Activated CD4-positive, alpha-beta memory T cell treated with anti-CD3 and anti-CD28 coated beads, Interleukin-2, amount 10 ng/mL, durations not matched to agents 7 days and 5 days (primary cell): ENCODE results near the gene SPTBN4. TPM values are rescaled to one million over a fixed set of nuclear protein-coding genes. Genes with fewer than 3 reads are reported as not detected.
"Not testable (repeated sequence)": the region's sequence is repeated elsewhere in the genome, so short reads cannot be mapped to it uniquely, and the experiment has no call there.

Experiments
- CTCF ChIA-PET: fragments of 350-600 bp; sonication (Branson Sonifier 250); formaldehyde crosslinking; loops from one replicate; lab custom pipeline; 2021; ENCODE audit warnings: antibody characterized with exemption, inconsistent platforms; lab: Charles Lee
- POLR2A ChIA-PET: fragments of 350-600 bp; sonication (Branson Sonifier 250); formaldehyde crosslinking; loops from one replicate; lab custom pipeline; 2021; ENCODE audit warnings: antibody characterized with exemption; lab: Charles Lee
- DNase-seq: peaks from one replicate; pipeline ENCODE4 v3.0.0-alpha.2; 2020
- H3K27ac Mint-ChIP-seq: one replicate; pipeline ENCODE4 v1.8.0; 2021; ENCODE audit warnings: mild to moderate bottlenecking, mixed read lengths
- H3K27me3 Mint-ChIP-seq: one replicate; pipeline ENCODE4 v1.8.0; 2021; ENCODE audit warnings: mixed read lengths
- H3K36me3 Mint-ChIP-seq: one replicate; pipeline ENCODE4 v1.8.0; 2021; ENCODE audit warnings: low read depth, mixed read lengths
- H3K4me1 Mint-ChIP-seq: one replicate; pipeline ENCODE4 v1.8.0; 2021; ENCODE audit warnings: mixed read lengths
- H3K4me3 Mint-ChIP-seq: one replicate; pipeline ENCODE4 v1.8.0; 2021; ENCODE audit warnings: mild to moderate bottlenecking, mixed read lengths
- H3K9me3 Mint-ChIP-seq: one replicate; pipeline ENCODE4 v1.8.0; 2021; ENCODE audit warnings: mixed read lengths
- total RNA-seq, 2 experiments: library from RNA; stranded (reverse); gene quantifications; one replicate each; pipeline ENCODE4 v1.2.3, GENCODE V29; 2021

SPTBN4 gene
- total RNA-seq, 2 experiments from 2014 or later: 0.60 to 1.3 TPM

DNA sequence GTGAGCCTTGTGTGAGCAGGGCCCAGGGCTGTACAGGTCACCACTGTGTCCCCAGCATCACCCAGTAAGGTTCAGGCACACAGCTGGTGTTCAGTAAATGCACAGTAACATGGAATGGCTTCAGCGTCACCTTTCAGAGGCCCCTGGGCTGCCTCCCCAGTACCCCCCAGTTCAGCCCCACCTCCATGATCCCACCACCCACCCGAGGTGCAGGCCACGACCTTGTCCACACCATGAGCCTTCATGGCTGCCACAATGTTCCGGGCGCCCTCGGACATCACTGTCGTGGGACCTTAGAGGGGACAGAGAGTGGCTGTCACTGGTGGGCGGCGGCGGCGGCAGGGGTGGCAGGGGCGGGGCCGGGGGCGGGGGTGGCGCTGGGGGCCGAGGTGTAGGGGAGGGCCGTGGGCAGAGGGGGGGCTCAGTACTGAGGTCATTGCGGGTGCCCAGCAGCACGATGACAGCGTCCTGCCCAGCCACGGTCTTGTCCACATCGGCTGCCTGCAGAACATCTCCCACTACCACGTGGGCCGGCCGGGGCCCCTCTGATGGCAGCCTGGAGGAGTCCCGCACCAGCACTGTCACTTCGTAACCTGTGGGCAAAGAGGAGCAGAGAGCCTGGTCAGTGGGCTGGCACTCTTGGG is 8.7 kb upstream of the SPTBN4 start:
- ChIA-PET POLR2A (no interaction called here), CTCF (no interaction called here)
- Mint-ChIP-seq H3K27me3 (no peaks in the 10 kb centered on the region), H3K36me3 (no peaks in the 10 kb centered on the region), H3K27ac (no peak overlapping the region), H3K9me3 (no peaks in the 10 kb centered on the region), H3K4me3 (no peak overlapping the region), H3K4me1 (peaks cover 5% of the 10 kb centered on the region)
- DNase-seq: no peak

DNA sequence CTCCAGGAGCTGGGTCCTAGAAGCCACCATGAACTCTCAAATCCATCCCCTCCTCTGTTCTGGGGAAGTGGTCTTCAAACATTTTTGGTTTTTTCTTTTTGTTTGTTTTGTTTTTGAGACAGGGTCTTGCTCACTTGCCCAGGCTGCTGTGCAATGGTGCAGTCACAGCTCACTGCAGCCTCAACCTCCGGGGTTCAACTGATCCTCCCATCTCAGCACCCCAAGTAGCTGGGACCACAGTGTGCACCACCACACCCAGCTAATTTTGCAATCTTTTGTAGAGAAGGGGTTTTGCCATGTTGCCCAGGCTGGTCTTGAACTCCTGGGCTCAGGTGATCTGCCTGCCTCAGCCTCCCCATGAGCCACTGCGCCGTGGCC is 8.2 kb upstream of the SPTBN4 start:
- H3K9me3 Mint-ChIP-seq: no peaks in the 10 kb centered on the region
- no peaks in the 10 kb centered on the region for H3K36me3 Mint-ChIP-seq
- ChIA-PET CTCF (no interaction called here), POLR2A (no interaction called here)
- no peak for DNase-seq
- no peak overlapping the region for H3K27ac Mint-ChIP-seq
- H3K27me3 Mint-ChIP-seq: no peaks in the 10 kb centered on the region
- no peak overlapping the region for H3K4me3 Mint-ChIP-seq
- peaks cover 8% of the 10 kb centered on the region for H3K4me1 Mint-ChIP-seq

DNA sequence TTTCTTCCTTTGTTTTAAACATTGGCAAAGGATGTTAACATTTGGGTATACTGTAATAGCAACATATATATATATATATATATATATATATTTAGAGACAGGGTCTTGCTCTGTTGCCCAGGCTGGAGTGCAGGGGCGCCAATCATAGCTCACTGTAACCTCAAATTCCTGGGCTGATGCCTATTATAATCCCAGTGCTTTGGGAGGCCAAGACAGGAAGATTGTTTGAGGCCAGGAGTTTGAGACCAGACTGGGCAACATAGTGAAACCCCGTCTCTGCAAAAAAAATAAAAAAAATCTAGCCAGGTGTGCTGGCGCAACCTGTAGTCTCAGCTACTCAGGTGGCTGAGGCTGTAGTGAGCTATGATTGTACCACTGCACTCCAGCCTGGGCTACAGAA is 6.6 kb upstream of the SPTBN4 start:
- POLR2A ChIA-PET: no interaction called here
- no peak overlapping the region for H3K27ac Mint-ChIP-seq
- H3K9me3 Mint-ChIP-seq: no peaks in the 10 kb centered on the region
- H3K4me1 Mint-ChIP-seq: peaks cover 18% of the 10 kb centered on the region
- no peak for DNase-seq
- no peak overlapping the region for H3K4me3 Mint-ChIP-seq
- CTCF ChIA-PET: no interaction called here
- H3K36me3 Mint-ChIP-seq: no peaks in the 10 kb centered on the region
- H3K27me3 Mint-ChIP-seq: no peaks in the 10 kb centered on the region

DNA sequence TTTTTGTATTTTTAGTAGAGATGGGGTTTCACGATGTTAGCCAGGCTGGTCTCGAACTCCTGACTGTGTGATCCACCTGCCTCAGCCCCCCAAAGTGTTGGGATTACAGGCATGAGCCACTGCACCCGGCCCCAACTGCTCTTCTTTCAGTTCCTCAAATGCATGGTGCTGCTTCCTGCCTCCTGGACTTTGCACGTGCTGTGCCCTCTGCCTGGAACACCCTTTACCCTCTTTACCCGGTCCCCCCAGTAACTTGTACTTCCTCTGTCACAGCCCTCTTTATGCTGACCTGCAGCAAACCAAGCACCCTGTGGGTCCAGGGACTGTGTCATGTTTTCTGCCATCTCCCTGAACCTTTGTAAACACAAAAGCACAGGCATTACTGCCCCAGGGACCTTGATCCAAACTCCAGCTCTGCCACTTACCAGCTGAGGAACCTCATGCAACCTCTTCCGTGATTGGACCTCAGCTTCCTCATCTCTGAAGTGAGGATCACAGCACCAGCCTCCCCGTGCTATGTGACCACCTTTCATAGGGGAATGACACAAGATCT is 5.1 kb upstream of the SPTBN4 start:
- H3K27me3 Mint-ChIP-seq: peaks cover 7% of the 10 kb centered on the region
- no peak overlapping the region for H3K27ac Mint-ChIP-seq
- H3K9me3 Mint-ChIP-seq: no peaks in the 10 kb centered on the region
- POLR2A ChIA-PET: interaction anchor here (1.1 kb wide), 1 partner anchor 36 kb away, joined by 3 read pairs; no protein-coding TSS in a partner anchor
- CTCF ChIA-PET: interaction anchor here (1.3 kb wide), 1 partner anchor 41 kb away, joined by 5 read pairs; no protein-coding TSS in a partner anchor
- no peak overlapping the region for H3K4me3 Mint-ChIP-seq
- DNase-seq: no peak
- H3K36me3 Mint-ChIP-seq: peaks cover 6% of the 10 kb centered on the region
- peaks cover 32% of the 10 kb centered on the region for H3K4me1 Mint-ChIP-seq

DNA sequence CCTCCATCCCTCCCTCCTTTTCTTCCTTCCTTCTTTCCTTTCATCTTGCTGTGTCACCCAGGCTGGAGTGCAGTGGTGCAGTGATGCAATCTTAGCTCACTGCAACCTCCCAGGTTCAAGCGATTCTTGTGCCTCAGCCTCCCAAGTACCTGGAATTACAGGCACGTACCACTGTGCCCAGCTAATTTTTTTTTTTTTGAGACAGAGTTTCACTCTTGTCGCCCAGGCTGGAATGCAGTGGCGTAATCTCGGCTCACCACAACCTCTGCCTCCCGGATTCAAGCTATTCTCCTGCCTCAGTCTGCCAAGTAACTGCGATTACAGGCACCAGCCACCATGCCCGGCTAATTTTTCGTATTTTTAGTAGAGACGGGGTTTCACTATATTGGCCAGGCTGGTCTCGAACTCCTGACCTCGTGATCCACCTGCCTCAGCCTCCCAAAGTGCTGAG is 3.2 kb upstream of the SPTBN4 start:
- Mint-ChIP-seq H3K4me1 (peaks cover 36% of the 10 kb centered on the region), H3K27me3 (peaks cover 19% of the 10 kb centered on the region)
- not testable (repeated sequence) for H3K27ac Mint-ChIP-seq, H3K4me3 Mint-ChIP-seq, H3K36me3 Mint-ChIP-seq, H3K9me3 Mint-ChIP-seq, DNase-seq
- POLR2A ChIA-PET: interaction anchor here (1.1 to 3.3 kb wide), 5 partner anchors 20 to 140 kb away, joined by 3 to 26 read pairs (median 4); partner anchors contain the start of gene SERTAD3
- CTCF ChIA-PET: interaction anchor here (0.6 to 4.0 kb wide), 24 partner anchors 8 to 314 kb away, joined by 3 to 51 read pairs (median 6); partner anchors contain the start of genes C19orf47, SERTAD1 and SERTAD3

DNA sequence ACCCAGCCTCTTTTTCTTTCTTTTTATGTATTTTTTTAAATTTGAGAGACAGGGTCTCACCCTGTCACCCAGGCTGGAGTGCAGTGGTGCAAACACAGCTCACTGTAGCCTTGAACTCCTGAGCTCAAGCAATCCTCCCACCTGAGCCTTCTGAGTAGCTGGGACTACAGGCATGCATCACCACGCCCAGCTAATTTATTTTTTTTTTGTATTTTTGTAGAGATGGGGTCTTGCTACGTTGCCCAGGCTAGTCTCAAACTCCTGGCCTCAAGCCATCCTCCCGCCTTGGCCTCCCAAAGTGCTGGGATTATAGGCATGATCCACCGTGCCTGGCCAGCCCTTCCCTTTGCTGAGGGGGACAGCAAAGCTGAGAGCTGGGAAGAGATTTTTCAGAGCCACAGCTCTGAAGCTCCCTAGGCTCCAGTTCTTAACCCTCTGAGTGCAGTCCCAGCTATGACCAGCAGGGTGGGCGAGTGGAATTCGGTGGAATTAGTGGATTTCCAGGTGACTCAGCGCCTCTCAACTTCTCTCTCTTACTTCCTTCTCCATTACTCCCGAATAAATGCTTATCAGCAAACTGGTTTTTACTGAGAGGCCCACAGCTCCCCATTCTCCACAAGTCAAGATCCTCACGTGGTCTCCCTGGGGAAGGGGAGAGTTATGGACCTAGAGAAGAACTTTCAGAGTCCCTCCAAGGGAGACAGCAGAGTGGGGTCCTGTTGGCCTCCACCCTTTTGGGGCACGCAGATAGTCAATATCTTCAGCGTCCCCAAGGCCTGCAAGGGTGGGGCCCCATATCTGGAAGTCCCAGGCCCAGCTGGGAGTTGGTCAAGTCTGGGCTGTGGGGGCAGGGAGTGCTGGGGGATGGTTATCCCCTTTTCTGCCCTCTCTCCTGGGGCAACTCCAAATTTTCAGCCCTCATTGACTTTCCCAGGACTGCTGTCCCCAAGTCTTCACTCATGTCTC is 2.5 kb upstream of the SPTBN4 start:
- Mint-ChIP-seq H3K9me3 (no peaks in the 10 kb centered on the region), H3K27me3 (peaks cover 23% of the 10 kb centered on the region), H3K36me3 (peaks cover 6% of the 10 kb centered on the region), H3K4me1 (peaks cover 36% of the 10 kb centered on the region), H3K27ac (no peak overlapping the region), H3K4me3 (peak overlapping the region; percentile 87)
- ChIA-PET CTCF (interaction anchor here (0.6 to 4.0 kb wide), 34 partner anchors 8 to 799 kb away, joined by 3 to 51 read pairs (median 5); partner anchors contain the start of genes AKT2, C19orf47, SERTAD1 and SERTAD3), POLR2A (interaction anchor here (0.6 to 3.3 kb wide), 12 partner anchors 18 to 146 kb away, joined by 3 to 26 read pairs (median 5); partner anchors contain the start of genes SERTAD1 and SERTAD3)
- peak; percentile 71 for DNase-seq

DNA sequence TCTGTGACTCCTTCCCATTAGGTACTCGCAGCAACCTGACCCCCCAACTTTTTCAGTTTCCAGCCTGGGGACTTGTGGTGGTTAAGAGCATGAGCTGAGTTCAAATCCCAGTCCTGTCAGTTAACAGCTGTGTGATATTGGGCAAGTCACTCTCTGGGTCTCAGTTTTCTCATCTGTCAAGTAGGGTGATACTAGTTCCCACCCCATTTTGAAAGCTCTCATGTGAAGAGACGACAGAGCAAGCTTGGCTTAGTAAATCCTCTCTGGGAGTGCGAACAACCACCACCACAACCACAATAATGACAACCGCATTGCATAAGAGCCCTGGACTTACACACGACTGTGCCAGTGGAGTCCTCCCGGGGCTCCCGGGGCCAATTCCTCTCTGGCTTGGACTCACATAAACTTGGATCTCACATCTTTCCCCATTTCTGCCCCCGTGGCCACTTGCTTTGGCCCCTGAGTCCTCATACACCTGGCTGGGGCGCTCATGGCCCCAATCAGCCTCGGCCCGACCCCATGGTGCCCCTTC is 1.7 kb upstream of the SPTBN4 start:
- Mint-ChIP-seq H3K36me3 (peaks cover 6% of the 10 kb centered on the region), H3K4me1 (peaks cover 36% of the 10 kb centered on the region), H3K27ac (peak overlapping the region; percentile 70), H3K4me3 (peak overlapping the region; percentile 87), H3K27me3 (peaks cover 23% of the 10 kb centered on the region), H3K9me3 (no peaks in the 10 kb centered on the region)
- DNase-seq: peak; percentile 20
- ChIA-PET CTCF (interaction anchor here (0.8 to 4.0 kb wide), 21 partner anchors 9 to 341 kb away, joined by 3 to 51 read pairs (median 6); partner anchors contain the start of genes AKT2, SERTAD1 and SERTAD3), POLR2A (interaction anchor here (0.6 to 3.3 kb wide), 13 partner anchors 19 to 145 kb away, joined by 3 to 26 read pairs (median 5); partner anchors contain the start of genes SERTAD1 and SERTAD3)

DNA sequence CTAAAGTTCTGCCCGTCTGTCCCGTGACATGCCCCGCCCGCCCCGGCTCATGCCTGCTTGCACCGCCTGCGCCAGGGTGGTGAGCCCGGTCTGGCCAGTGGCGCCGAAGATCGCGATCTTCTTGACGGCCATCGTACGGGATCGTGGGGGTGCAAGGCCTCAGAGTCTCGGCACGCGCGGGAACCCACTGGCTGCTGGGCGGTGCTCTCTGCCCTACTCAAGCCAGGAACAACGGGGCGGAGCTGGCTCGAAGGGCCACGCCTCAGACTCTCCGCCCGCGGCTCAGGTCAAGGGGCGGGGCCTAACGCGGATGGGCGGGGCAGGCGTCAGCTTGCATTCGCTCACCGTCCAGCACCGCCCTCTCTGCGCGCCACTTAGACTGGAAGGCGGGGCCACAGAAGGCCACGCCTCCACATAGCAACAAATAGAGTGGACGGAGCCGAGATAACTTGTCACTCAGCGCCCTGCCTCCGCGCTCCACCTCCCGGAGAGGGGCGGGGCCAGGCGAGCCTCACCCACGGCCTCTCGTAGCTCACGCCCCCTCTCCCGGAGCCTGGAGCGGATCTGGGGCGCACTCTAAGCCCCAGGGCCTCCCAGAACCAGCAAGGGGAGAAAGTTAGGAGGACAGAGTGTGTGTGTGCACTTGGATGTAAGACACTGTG is 1.1 kb upstream of the SPTBN4 start, which contains the start of gene BLVRB:
BLVRB (minus strand) TSS at position 189 of the 662 bp plus-strand sequence; CDS start at position 132, 57 bp downstream.
- peak; percentile 100 for DNase-seq
- no peaks in the 10 kb centered on the region for H3K9me3 Mint-ChIP-seq
- peaks cover 23% of the 10 kb centered on the region for H3K27me3 Mint-ChIP-seq
- H3K4me3 Mint-ChIP-seq: peak within 1 kb of the TSS; percentile 87
- ChIA-PET CTCF (interaction anchor here (0.7 to 4.0 kb wide), 20 partner anchors 10 to 341 kb away, joined by 3 to 51 read pairs (median 7); partner anchors contain the start of genes AKT2, C19orf47, PLD3 and SERTAD1), POLR2A (interaction anchor here (0.9 to 3.3 kb wide), 14 partner anchors 19 to 144 kb away, joined by 3 to 26 read pairs (median 5); partner anchors contain the start of genes C19orf47, PLD3, SERTAD1 and SERTAD3)
- H3K4me1 Mint-ChIP-seq: peaks cover 36% of the 10 kb centered on the region
- H3K36me3 Mint-ChIP-seq: peaks cover 6% of the 10 kb centered on the region
- H3K27ac Mint-ChIP-seq: peak within 1 kb of the TSS; percentile 70

DNA sequence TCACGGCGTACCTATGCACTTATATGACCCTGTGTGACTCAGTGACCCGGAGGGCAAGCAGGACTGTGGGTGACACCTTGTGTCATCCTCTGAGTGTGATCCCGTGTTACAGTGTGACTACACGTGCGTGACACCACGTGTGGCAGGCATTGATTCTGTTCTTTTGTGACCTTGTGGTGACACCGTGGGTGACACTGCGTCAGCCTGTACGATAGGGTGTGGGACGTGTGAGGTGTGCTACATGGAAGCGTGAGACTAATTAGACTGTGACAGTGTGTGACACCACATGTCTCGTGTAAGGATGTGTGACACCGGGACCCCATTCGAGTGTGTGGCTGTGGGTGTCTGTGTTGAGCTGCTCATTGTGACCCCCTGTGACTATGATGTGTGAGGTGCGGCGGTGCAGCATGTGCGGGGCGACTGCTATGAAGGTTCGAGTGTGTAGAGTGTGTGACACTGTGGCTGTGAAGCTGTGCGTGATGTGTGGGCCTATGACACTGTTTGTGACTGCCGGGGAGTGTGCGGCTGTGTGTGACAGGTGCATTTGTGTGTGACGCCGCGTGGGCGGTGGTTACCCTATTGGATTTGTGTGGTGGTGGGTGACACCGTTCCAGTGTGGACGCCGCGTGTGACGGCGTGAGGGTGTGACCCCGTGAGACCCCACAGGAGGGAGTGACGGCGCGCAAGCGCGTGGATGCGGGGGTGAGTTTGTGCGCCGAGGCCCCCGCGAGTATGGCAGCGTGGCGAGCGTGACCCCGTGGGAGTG is 399 bp upstream of the SPTBN4 start:
- ChIA-PET CTCF (interaction anchor here (0.9 to 4.0 kb wide), 12 partner anchors 13 to 340 kb away, joined by 3 to 51 read pairs (median 11); partner anchors contain the start of genes AKT2, C19orf47, PLD3 and SERTAD1), POLR2A (interaction anchor here (0.9 to 3.3 kb wide), 11 partner anchors 20 to 144 kb away, joined by 3 to 26 read pairs (median 5); partner anchors contain the start of genes C19orf47, PLD3, SERTAD1 and SERTAD3)
- H3K4me3 Mint-ChIP-seq: peak overlapping the region; percentile 87
- no peak for DNase-seq
- H3K36me3 Mint-ChIP-seq: peaks cover 6% of the 10 kb centered on the region
- no peak overlapping the region for H3K27ac Mint-ChIP-seq
- H3K4me1 Mint-ChIP-seq: peaks cover 36% of the 10 kb centered on the region
- no peaks in the 10 kb centered on the region for H3K9me3 Mint-ChIP-seq
- H3K27me3 Mint-ChIP-seq: peaks cover 23% of the 10 kb centered on the region

DNA sequence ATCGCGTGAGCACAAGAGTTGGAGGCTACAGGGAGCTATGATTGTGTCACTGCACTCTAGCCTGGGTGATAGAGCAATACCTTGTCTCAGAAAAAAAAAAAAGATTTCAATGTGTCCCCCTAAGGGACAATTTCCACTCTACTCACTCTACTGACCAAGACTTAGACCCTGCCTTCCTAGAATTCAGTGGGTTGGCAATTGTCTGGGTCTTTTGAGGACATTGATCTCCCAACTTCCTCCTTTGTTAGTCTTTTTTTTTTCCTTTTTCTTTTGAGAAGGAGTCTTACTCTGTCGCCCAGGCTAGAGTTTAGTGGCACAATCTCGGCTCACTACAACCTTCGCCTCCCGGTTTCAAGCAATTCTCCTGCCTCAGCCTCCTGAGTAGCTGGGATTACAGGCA is 2.2 kb downstream of the SPTBN4 start:
- peaks cover 6% of the 10 kb centered on the region for H3K36me3 Mint-ChIP-seq
- ChIA-PET CTCF (interaction anchor here (0.5 to 1.1 kb wide), 2 partner anchors 164 to 329 kb away, joined by 3 to 4 read pairs; no protein-coding TSS in a partner anchor), POLR2A (no interaction called here)
- no peaks in the 10 kb centered on the region for H3K9me3 Mint-ChIP-seq
- no peak overlapping the region for H3K4me3 Mint-ChIP-seq
- no peak overlapping the region for H3K27ac Mint-ChIP-seq
- peaks cover 23% of the 10 kb centered on the region for H3K27me3 Mint-ChIP-seq
- DNase-seq: no peak
- H3K4me1 Mint-ChIP-seq: peaks cover 28% of the 10 kb centered on the region
